ENCODE measurements around the gene CYFIP2.

Gene CYFIP2

GRCh38 chr5:157331807-157332206 lies 65.9 kb downstream of the CYFIP2 start:
- FAIRE-seq (no peak), DNase-seq (ENCODE audit: insufficient read length) (no peak)
- no peak for TF ChIP-seq TAF1 (IDR thresholded peaks at IDR 0.05; ENCODE audit: borderline replicate concordance, low read depth, low read length)
- no peak for TF ChIP-seq POLR2AphosphoS5 (IDR thresholded peaks at IDR 0.05; ENCODE audit: low read depth, low read length)
- TF ChIP-seq POLR2A (IDR thresholded peaks at IDR 0.05; ENCODE audit: low read depth, low read length) = no peak

- DNase-seq (ENCODE audit: insufficient read length) (no peak), FAIRE-seq (no peak)
- TF ChIP-seq POLR2AphosphoS5 (IDR thresholded peaks at IDR 0.05; ENCODE audit: low read depth, low read length) (no peak), TAF1 (IDR thresholded peaks at IDR 0.05; ENCODE audit: borderline replicate concordance, low read depth, low read length) (no peak), POLR2A (IDR thresholded peaks at IDR 0.05; ENCODE audit: low read depth, low read length) (no peak)
These were observed 69.9 kb downstream of the CYFIP2 start for GRCh38 chr5:157335534-157336422.

- FAIRE-seq = no peak
- TF ChIP-seq POLR2AphosphoS5 (IDR thresholded peaks at IDR 0.05; ENCODE audit: low read depth, low read length) (no peak), POLR2A (IDR thresholded peaks at IDR 0.05; ENCODE audit: low read depth, low read length) (0 out of 2 replicates have a peak, but pooled peaks have one; percentile 21)
- no peak for DNase-seq (ENCODE audit: insufficient read length)
These were observed 70.5 kb downstream of the CYFIP2 start for GRCh38 chr5:157336423-157336744.

GRCh38 chr5:157339409-157339808 lies 73.5 kb downstream of the CYFIP2 start:
- TF ChIP-seq POLR2AphosphoS5 (IDR thresholded peaks at IDR 0.05; ENCODE audit: low read depth, low read length) = no peak
- no peak for TF ChIP-seq POLR2A (IDR thresholded peaks at IDR 0.05; ENCODE audit: low read depth, low read length)
- TF ChIP-seq TAF1 (IDR thresholded peaks at IDR 0.05; ENCODE audit: borderline replicate concordance, low read depth, low read length) = no peak
- FAIRE-seq = peak; percentile 53
- DNase-seq (ENCODE audit: insufficient read length) = no peak

- FAIRE-seq (no peak), DNase-seq (ENCODE audit: insufficient read length) (peak; percentile 32)
These were observed 77.0 kb downstream of the CYFIP2 start for GRCh38 chr5:157342822-157343402.

GRCh38 chr5:157343842-157344790 lies 78.2 kb downstream of the CYFIP2 start:
- TF ChIP-seq POLR2A (IDR thresholded peaks at IDR 0.05; ENCODE audit: low read depth, low read length) = no peak
- TF ChIP-seq POLR2AphosphoS5 (IDR thresholded peaks at IDR 0.05; ENCODE audit: low read depth, low read length) = no peak
- no peak for TF ChIP-seq TAF1 (IDR thresholded peaks at IDR 0.05; ENCODE audit: borderline replicate concordance, low read depth, low read length)
- FAIRE-seq = peak; percentile 30
- DNase-seq (ENCODE audit: insufficient read length) = no peak

More at GRCh38 chr5:157342822-157343402, 77.0 kb downstream of the CYFIP2 start:
- TF ChIP-seq POLR2AphosphoS5 (IDR thresholded peaks at IDR 0.05; ENCODE audit: low read depth, low read length) (no peak), TAF1 (IDR thresholded peaks at IDR 0.05; ENCODE audit: borderline replicate concordance, low read depth, low read length) (no peak), POLR2A (IDR thresholded peaks at IDR 0.05; ENCODE audit: low read depth, low read length) (no peak)

- FAIRE-seq (no peak), DNase-seq (ENCODE audit: insufficient read length) (no peak)
- TF ChIP-seq TAF1 (IDR thresholded peaks at IDR 0.05; ENCODE audit: borderline replicate concordance, low read depth, low read length) (no peak), POLR2A (IDR thresholded peaks at IDR 0.05; ENCODE audit: low read depth, low read length) (no peak), POLR2AphosphoS5 (IDR thresholded peaks at IDR 0.05; ENCODE audit: low read depth, low read length) (no peak)
These were observed 79.1 kb downstream of the CYFIP2 start for GRCh38 chr5:157345067-157345466.

GRCh38 chr5:157345485-157345884 lies 79.6 kb downstream of the CYFIP2 start:
- TF ChIP-seq TAF1 (IDR thresholded peaks at IDR 0.05; ENCODE audit: borderline replicate concordance, low read depth, low read length) (no peak), POLR2AphosphoS5 (IDR thresholded peaks at IDR 0.05; ENCODE audit: low read depth, low read length) (no peak), POLR2A (IDR thresholded peaks at IDR 0.05; ENCODE audit: low read depth, low read length) (no peak)
- FAIRE-seq (no peak), DNase-seq (ENCODE audit: insufficient read length) (no peak)

GRCh38 chr5:157347301-157348048 lies 81.6 kb downstream of the CYFIP2 start:
- TF ChIP-seq POLR2A (IDR thresholded peaks at IDR 0.05; ENCODE audit: low read depth, low read length) (no peak), TAF1 (IDR thresholded peaks at IDR 0.05; ENCODE audit: borderline replicate concordance, low read depth, low read length) (no peak), POLR2AphosphoS5 (IDR thresholded peaks at IDR 0.05; ENCODE audit: low read depth, low read length) (no peak)
- FAIRE-seq = no peak
- DNase-seq (ENCODE audit: insufficient read length) = no peak

GRCh38 chr5:157348049-157348400 lies 82.1 kb downstream of the CYFIP2 start:
- no peak for FAIRE-seq
- DNase-seq (ENCODE audit: insufficient read length) = no peak

More at GRCh38 chr5:157348049-157348400, 82.1 kb downstream of the CYFIP2 start:
- TF ChIP-seq POLR2AphosphoS5 (IDR thresholded peaks at IDR 0.05; ENCODE audit: low read depth, low read length) (no peak), POLR2A (IDR thresholded peaks at IDR 0.05; ENCODE audit: low read depth, low read length) (no peak), TAF1 (IDR thresholded peaks at IDR 0.05; ENCODE audit: borderline replicate concordance, low read depth, low read length) (no peak)
